GM12865 (cell line): ENCODE data around the gene USH1G.
A peak's percentile ranks its signal among the peaks of the same experiment; 100 is the strongest.

Experiments
- DNase-seq: peaks from one replicate; pipeline ENCODE4 v3.0.0; 2010; ENCODE audit warnings: low read depth
- H3K4me3 ChIP-seq: 2 replicates; pipeline ENCODE4 v1.5.1; 2011; ENCODE audit warnings: mild to moderate bottlenecking, low read depth, low read length, control low read depth
- CTCF ChIP-seq: IDR thresholded peaks from 2 replicates; pipeline ENCODE4 v1.5.1; 2011; ENCODE audit warnings: low read length, control low read depth, low read depth, inconsistent platforms; ENCODE audit not compliant: insufficient read depth; ENCODE audit errors: missing control alignments

Gene USH1G

GRCh38 chr17:74964988-74965622 lies 42.0 kb upstream of the USH1G start:
- TF ChIP-seq CTCF, result no peak
- no peak overlapping the region for H3K4me3 ChIP-seq
- no peak for DNase-seq

DNA sequence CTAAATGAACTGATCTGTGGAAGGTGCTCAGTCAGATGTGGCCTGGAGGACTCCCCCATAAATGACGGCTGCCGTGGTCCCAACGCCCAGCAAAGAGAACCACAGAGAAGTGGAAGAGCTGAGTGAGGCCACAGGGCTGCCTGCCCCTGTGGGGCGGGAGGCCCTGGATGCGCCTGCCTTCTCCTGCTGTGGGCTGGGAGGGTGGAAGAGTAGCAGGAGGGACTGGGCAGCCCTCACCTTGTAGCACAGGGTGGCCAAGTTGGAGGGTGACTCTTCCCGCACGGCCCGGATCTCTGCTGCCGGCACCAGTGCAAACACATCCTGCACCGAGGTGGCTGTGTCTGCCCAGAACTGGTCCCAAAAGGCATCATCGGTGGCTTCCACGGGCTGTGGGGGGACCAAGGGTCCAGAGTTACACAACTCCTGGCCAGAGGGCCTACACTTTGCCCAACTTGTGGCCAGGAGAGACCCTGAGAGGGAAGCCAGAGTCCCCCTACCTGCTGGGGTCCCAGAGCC lies 41.2 kb upstream of the USH1G start:
- H3K4me3 ChIP-seq, result no peak overlapping the region
- TF ChIP-seq CTCF, result no peak
- no peak for DNase-seq

DNA sequence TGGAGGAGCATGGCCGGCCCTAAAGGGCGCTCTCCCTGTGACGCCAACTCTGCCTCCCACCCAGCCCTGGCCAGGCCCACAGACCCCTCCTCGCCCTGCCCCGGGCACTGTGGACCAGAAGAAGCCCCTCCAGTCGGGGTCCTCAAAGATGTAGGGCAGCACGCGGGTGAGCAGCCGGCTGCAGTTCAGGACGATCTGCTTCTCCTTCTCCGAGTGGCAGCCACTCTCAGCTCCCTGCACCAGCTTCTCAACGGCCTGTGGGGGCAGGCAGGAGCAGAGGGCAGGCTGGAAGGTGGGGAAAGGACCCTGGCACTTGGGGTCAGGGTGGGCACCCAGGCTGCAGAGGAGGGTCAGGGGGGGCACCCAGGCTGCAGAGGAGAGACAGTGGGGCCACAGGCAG lies 40.6 kb upstream of the USH1G start:
- peak; percentile 18 for TF ChIP-seq CTCF
- H3K4me3 ChIP-seq, result no peak overlapping the region
- DNase-seq, result no peak

GRCh38 chr17:74962622-74963394 lies 39.8 kb upstream of the USH1G start:
- no peak for DNase-seq
- no peak for TF ChIP-seq CTCF
- H3K4me3 ChIP-seq, result no peak overlapping the region

DNA sequence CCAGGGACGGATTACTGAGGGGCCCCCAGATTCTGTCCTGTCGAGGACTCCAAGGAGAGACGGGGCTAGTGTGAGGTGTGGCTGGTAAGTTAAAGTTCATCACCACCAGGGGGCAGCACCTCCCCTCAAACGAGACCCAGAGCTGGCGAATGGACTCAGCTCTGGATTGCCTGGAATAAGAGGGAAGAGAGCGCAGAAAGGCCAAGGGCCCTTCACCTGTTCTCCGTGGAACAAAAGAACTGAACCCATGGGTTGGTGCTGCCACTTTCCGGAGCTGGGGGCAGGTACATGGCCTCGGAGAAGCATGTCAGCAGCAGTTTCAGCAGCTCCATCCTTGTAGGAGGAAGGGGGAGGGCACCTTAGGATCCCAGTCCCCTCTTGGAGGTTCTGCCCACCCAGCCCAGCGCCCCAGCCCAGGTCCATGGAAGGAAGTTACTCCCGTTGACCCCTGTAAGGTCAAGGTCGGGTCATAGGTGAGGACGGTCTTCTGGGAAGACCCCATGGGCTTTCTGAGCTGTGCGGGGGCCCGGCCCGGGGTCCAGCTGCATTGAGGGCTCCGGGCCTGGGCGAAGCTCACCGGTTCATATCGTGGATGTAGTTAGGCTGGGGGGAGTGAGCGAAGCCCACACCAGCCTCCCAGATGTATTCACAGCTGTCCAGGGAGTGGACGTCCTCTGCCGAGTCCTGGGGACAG lies 38.7 kb upstream of the USH1G start:
- H3K4me3 ChIP-seq, result no peak overlapping the region
- peak; percentile 87 for DNase-seq
- peak; percentile 63 for TF ChIP-seq CTCF

DNA sequence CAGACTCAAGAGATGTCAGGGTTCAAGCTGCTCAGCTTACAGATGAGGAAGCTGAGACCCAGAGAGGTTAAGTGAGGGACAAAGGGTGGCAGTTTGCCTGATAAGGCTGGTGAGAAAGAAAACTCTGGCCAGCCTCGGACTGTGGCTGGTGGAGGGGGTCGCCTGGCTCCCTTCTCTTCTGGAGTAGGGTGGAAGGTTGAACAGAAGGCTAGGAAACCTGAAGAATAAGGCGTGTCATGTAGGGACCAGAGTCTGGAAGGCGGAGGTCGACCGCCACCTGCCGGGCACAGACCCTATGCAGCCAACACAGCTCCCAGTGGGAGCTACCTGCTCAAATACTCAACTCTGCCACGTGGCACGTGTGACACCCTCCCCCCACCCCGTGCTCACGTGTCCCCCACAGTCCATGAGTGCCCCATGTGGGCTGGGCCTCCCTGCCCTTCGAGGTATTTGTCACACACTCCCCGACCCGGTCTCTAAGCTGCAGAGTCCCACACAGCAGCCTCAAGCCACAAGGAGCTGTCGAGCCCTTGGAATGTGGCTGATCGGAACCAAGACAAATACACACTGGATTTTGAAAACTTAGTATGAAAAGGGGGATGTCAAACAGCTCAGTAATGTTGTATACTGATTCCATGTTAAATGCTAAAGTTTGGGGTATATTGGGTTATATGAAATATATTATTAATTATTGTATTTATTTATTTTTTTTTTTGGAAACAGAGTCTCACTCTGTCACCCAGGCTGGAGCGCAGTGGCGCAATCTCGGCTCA lies 37.7 kb upstream of the USH1G start:
- H3K4me3 ChIP-seq, result no peak overlapping the region
- TF ChIP-seq CTCF, result peak; percentile 87
- DNase-seq, result peak; percentile 86
